ENCODE results near the gene RTBDN.
A peak's percentile ranks its signal among the peaks of the same experiment; 100 is the strongest.
"Not testable (repeated sequence)": the region's sequence is repeated elsewhere in the genome, so short reads cannot be mapped to it uniquely, and the experiment has no call there.

The RTBDN gene

DNA sequence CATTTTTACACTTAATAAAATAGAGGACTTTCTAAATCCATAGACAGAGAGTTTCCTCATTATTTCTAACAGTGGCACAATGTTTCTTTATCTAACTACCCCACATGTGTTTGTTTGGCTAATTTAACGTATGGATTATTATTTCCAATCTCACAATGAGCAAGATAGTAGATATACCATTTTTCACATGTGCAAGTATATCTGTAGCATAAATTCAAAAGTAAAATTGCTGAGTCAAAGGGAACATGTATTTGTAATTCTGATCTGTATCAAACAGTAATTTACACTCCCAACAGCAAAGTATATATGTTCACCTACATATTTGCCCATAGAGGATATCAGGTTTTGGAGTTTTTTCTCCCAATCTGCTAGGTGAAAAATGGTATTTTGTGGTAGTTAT, 22.3 kb upstream of the RTBDN start:
- DNase-seq = no peak

GRCh38 chr19:12847159-12848139, 13.1 kb upstream of the RTBDN start:
- DNase-seq = peak; percentile 19

DNA sequence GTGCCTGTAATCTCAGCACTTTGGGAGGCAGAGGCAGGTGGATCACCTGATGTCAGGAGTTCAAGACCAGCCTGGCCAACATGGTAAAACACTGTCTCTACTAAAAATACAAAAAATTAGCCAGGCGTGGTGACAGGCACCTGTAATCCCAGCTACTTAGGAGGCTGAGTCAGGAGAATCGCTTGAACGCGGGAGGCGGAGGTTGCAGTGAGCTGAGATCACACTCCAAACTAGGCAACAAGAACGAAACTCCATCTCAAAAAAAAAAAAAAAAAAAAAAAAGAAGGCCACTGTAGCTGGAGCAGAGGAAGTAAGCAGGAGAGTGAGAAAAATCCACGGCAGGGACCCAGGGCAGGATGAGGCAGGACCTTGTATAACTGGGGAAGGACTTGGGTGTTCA, 12.2 kb upstream of the RTBDN start:
- not testable (repeated sequence) for DNase-seq

- DNase-seq = no peak
Measured at GRCh38 chr19:12843999-12844732, 9.8 kb upstream of the RTBDN start.

GRCh38 chr19:12843328-12843727, 8.9 kb upstream of the RTBDN start:
- no peak for DNase-seq

DNA sequence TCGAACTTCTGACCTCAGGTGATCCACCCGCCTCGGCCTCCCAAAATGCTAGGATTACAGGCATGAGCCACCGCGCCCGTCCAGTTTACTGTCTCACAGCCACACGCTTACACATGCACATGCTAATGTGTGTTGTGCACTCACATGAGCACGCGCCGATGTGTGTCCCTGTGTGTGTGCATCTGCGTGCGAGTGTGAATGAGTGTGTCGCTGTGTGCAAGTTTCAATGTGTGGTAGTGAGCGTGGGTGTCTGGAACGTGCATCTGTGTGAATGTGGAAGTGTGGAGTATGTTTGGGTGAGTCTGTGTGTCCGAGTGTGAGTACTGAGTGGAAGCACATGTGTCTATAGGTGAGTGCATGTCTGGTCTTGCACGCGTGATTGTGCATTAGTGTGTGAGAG, 8.1 kb upstream of the RTBDN start:
- no peak for DNase-seq

GRCh38 chr19:12841094-12841493, 6.7 kb upstream of the RTBDN start:
- DNase-seq = no peak

DNA sequence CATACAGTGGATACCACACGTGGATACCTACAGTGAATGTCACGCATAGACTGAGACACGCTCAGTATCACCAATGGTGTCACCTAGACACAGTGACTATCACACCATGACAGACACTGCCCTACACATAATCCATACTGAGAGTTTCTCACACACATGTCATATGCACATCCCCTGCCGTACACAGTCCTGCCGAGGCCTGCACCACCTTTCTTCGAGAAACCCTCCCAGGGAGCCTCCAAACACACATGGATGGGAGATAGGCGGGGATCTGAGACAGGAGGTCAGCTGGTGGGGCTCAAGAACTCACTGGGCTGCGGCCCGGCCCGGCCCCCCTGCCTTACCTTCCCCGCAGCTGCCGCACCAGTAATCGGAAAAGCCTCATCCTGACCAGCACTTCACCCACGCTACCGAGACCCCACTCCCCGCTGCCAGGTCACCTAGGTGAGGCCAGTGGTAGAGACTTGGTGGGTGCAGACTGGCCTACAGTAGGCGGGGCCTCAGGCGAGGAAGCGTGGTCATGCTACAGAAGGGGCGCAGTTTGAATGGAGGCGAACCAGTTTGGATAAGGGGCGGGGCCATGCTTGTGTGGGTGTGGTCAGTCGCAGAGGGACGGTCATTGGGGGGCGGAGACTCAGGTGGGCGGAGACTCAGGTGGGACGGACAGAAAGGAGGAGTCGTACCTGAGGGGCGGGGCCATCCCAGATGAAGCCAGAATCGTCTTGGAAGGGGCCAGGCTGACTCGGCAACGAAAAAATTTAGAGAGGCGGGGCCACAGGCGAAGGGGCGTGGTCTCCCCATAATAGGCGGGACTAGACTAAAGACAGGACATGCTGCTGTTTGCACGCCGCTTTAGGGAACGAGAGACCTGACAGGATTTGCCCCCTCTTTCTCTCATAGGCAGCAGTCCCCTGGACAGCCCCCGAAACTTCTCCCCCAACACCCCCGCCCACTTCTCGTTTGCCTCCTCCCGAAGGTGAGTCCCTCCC, 6.0 kb upstream of the RTBDN start:
- DNase-seq = no peak

- no peak for DNase-seq
Measured at GRCh38 chr19:12838886-12839756, 4.7 kb upstream of the RTBDN start.

- peak; percentile 42 for DNase-seq
Measured at GRCh38 chr19:12838182-12838885, 4.0 kb upstream of the RTBDN start, which contains the start of gene MAST1. Gene MAST1 (plus strand): TSS chr19:12838515. CDS start chr19:12838573, 58 bp downstream.

DNA sequence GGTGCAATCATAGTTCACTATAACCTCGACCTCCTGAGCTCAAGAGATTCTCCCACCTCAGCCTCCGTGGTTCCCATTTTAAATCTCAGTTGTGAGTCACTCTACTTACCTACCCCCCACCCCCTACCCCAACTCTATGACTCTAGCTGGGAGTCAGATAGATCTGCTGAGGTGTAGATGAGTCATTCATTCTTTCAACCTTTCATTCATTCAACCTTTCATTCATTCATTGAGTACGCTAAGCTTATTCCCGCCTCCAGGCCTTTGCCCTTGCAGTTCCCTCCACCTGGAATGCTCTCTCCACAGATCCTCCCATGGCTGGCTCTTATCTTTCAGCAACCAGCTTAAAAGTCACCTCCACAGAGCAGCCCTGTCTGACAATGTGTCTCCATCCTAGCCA, 2.8 kb upstream of the RTBDN start:
- no peak for DNase-seq

- no peak for DNase-seq
Measured at GRCh38 chr19:12836529-12836863, 2.1 kb upstream of the RTBDN start.

GRCh38 chr19:12834976-12835757, 788 bp upstream of the RTBDN start:
- peak; percentile 72 for DNase-seq

- DNase-seq = peak; percentile 67
Measured at GRCh38 chr19:12833738-12834565, 427 bp downstream of the RTBDN start.

- no peak for DNase-seq
Measured at GRCh38 chr19:12833418-12833737, 1.0 kb downstream of the RTBDN start.

DNA sequence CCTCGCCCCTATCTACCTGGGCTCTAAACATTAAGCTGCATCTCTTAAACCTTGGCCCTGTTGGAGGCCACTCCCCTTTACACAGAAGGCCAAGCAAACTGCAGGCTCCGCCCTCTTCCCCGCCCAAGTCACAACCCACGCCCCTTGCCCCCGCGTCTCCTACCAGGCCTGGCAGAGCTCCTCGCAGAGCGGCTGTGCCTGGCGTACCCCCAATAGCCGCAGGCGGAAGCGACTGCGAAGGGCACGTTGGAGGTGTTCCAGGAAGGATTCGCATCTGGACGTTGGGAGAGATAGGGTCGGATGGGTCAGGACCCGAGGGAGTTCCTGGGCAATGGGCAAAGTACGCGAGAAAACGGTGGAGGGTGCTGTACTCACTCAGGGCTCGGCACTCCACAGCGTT, 5.9 kb downstream of the RTBDN start:
- DNase-seq = peak; percentile 42

DNA sequence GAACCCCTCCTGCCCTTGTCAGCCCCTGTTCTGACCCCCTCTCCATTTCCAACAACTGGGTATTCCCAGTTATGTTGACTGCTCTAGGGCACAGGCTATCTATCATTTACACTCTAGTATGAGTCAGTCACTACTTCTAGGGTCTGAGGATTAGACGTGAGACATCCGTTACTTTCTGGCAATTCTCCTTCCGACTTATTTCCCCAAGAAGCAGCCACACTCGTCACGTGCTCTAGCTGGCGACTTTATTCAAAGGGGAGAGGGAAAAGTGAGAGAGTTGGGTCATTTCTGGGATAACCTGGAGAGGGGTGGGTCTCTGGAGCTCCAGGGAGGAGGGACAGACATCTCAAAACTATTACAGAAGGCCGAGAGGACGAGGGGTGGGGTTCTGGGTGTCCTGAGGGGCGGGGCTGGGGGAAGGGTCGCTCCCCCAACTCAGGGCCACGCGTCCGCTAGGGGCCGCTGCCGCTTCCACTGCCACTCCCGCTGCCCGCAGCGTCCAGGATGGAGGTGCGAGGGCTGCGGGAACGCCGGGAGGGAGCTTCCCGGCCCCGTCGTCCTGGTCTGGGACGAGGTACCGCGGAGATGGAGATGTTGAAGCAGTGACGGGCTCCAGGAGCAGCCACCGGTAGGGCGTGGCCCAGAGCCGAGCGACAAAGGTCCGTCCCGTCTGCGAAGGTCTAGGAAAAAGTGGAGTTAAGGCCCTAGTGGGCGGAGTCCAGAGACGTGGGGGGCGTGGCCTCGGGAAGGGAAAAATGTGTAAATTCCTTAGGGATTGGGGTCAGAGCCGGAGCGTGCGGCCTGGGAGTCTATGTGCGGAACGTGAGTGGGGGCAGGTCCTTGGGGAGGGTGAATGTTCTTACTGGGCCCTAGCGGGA, 8.9 kb downstream of the RTBDN start:
- no peak for DNase-seq

DNA sequence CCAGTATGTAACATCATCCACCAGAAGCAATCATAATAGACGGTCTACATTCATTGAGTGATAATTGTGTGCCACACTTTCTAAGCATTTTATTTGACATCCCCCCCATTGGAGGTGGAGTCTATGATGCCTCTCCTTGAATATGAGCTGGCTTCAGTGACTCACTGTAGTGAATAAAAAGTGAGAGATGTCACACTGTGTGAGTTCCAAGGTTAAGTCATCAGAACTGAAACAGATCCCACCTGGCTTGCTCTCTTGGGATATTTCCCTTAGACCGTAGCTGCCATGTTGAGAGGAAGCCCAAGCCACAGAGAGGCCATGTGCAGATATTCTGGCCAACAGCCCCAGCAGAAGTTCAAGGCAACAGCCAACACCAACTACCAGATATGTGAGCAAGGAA, 12.6 kb downstream of the RTBDN start:
- no peak for DNase-seq
